ENCODE results near the gene SAPCD1.

SAPCD1 gene

DNA sequence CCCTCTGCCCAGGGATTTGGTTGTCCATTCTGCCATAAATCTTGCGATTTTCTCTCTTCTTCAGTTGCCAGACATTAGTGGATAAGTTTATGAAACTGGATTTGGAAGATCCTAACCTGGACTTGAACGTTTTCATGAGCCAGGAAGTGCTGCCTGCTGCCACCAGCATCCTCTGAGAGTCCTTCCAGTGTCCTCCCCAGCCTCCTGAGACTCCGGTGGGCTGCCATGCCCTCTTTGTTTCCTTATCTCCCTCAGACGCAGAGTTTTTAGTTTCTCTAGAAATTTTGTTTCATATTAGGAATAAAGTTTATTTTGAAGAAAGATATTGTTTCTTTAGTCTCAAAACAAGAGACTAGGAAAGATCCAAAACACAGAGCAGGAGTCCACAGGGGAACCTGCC, at the start of gene SAPCD1:
SAPCD1 (plus strand) TSS at position 301 of the 400 bp plus-strand sequence. CDS start 399 bp downstream, outside the sequence.
- FAIRE-seq, result no peak

DNA sequence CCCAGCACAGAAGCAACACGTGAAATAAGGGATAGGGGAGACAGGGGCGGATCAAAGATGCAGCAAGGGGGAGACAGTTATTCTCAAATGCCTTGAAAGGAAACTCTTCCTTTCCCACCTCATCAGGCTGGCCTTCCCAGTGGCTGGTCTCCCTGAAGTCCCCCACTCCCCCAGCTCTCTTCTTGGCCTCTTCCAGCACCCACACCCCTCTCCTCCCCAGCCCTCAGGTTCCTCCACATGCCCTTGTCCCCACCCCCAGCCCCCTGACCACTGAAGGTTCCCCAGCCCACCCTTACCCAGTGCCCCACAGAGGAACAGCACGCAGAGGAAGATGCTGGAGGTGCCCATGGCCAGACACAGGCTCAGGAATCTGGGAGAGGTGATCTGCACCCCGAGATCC, 49.0 kb upstream of the SAPCD1 start:
- no peak for FAIRE-seq

GRCh38 chr6:31713991-31714684, 48.3 kb upstream of the SAPCD1 start:
- FAIRE-seq, result no peak

- no peak for FAIRE-seq
Measured at GRCh38 chr6:31715022-31715958, 47.2 kb upstream of the SAPCD1 start, which contains the start of gene LY6G6D. Gene LY6G6D, plus strand, starts transcription at chr6:31715348. Its CDS starts 8 bp downstream, at chr6:31715356.

GRCh38 chr6:31717499-31718222, 44.8 kb upstream of the SAPCD1 start:
- FAIRE-seq, result no peak

- no peak for FAIRE-seq
Measured at GRCh38 chr6:31718265-31718664, 44.2 kb upstream of the SAPCD1 start.

DNA sequence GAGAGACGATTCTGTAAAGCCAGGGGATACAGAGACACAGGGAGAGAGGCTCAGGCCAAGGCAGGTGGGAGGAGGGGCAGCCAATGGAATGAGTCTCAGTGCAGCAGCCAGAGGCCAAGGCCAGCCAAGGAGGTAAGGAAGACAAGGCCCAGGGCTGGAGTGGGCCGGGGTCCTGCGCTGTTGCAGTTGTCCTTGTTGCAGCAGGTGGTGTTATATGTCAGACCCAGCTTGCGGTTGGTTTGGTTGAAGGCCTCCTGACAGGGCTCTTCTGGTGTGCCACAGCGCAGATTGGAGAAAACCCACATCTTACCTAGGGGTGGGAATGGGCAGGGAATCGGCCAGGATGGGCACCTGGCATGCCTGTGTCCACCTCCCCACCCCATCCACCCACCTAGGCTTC, 43.5 kb upstream of the SAPCD1 start:
- no peak for FAIRE-seq

DNA sequence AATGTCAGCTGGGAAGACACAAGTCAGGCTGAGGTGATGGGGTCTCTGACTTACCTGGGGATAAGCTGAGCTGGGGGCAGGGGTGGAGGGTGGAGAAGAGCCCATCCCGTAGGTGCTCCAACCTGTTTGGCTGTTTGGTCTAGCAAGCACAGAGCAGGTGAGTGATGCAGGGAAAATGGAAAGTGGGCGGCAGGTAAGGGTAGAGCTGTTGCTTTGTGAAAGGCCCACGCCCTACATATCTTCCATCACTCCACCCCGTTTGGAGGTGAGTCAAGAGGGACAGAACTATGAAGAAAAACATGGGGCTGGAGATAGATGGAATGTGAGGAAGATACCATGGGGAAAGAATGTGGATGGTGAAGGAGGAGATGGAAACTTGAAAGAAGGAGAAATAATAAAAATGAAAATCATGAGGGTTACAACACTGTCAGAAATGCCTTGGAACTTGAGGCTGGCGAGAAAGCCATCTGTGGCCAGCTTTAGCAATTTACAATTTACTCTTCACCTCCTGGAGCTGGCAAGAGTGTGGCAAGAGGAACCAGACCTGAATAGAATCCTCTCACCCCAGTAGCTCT, 42.2 kb upstream of the SAPCD1 start:
- FAIRE-seq, result no peak

- no peak for FAIRE-seq
Measured at GRCh38 chr6:31721351-31722020, 41.0 kb upstream of the SAPCD1 start, which contains the start of gene LY6G6C. Gene LY6G6C, minus strand, starts transcription at chr6:31721746. Its CDS starts 67 bp downstream, at chr6:31721679.

- FAIRE-seq, result no peak
Measured at GRCh38 chr6:31722173-31722572, 40.3 kb upstream of the SAPCD1 start.

GRCh38 chr6:31723245-31723979, 39.0 kb upstream of the SAPCD1 start, which contains the start of gene MPIG6B:
Gene MPIG6B, plus strand, starts transcription at chr6:31723373. Its CDS starts 11 bp downstream, at chr6:31723384.
- no peak for FAIRE-seq

GRCh38 chr6:31723980-31724691, 38.3 kb upstream of the SAPCD1 start:
- no peak for FAIRE-seq

GRCh38 chr6:31725502-31726350, 36.7 kb upstream of the SAPCD1 start:
- no peak for FAIRE-seq

DNA sequence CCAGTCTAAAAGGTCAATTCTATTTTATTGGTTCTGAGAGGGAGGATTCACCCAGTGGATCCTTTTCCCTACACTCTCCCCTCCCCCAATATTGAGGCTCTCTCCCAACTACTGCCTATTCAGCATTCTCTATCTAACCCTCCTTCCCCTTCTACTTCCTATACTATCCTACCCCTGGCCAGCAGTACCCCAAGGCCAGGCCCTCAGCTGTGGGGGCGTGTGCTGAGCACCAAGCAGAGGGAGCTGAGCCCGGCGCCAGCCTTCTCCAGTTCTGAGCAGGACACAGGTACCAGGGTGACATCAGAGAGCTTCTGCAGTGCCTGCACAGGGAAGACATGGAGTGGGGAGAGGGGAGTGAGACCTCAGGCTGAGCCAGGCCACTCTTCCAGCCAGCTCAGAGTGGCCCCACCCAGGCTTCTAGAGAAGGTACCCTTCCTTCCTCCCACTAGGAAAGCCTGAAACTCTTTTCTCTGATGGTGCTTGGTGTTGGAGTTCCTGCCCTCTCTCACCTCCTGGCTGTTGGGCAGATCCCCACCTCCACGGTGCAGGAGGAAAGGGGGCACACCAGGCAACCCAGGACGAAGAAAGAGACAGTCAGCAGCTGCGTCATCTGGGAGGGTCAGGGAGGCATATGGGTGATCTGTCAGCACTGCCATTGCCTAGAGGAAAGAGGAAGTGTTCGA, 35.3 kb upstream of the SAPCD1 start:
- no peak for FAIRE-seq

- no peak for FAIRE-seq
Measured at GRCh38 chr6:31727717-31728671, 34.5 kb upstream of the SAPCD1 start.

DNA sequence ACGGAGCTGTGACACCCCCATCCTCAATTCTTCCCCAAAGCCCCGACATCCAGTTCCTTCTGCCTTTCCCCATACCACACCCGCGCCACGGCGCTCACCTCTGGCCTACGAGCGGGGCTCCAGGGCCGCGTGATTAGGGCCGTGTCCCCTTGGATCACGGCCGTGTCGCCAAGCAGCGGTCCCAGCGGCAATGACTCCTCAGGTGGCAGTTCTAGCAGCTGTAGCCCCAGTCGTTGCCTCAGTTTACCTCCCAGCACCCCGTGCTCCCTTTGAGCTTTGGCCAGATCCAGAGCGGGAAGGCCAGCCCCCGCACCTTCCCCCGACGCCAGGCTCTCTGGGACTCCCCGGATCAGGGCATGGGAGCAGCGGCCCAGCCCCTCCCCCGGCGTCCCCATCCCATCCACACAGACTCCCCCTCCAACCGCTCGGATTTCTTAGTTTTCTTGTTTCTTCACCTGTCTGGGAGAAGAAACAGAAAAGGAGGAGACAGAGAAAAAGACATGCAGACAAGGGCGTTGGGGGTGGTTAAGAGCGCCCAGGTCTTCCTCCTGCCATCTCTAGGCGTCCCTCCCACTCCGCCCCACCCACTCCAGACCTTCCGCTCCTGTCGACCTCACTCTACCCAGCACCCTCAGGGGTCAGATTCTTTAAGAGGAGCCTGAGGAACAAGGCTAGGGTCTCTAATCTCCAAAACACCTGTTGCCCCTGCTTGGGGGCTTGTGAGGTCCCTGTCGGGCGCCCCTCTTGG, 33.5 kb upstream of the SAPCD1 start, which contains the start of gene DDAH2:
DDAH2 (minus strand) TSS at position 533 of the 748 bp plus-strand sequence; CDS start at position 395, 138 bp downstream.
- no peak for FAIRE-seq

GRCh38 chr6:31729515-31729978, 32.9 kb upstream of the SAPCD1 start:
- FAIRE-seq, result peak; percentile 3

All from G401.6 (cell line).